Endothelial cell of umbilical vein (primary cell): ENCODE measurements around the gene PNPLA6.

Experiments used
- CTCF ChIP-seq, 2 donors: IDR thresholded peaks; 1 replicate in 1 of 2; 2 replicates in 1 of 2; pipeline ENCODE4 v1.5.1; 2011; ENCODE audit warnings: low read length in 2 of 2, mild to moderate bottlenecking in 2 of 2, moderate library complexity in 2 of 2, control low read depth in 1 of 2, inconsistent platforms in 1 of 2, low read depth in 1 of 2; ENCODE audit not compliant: insufficient read depth in 1 of 2; ENCODE audit errors: extremely low read depth in 1 of 2
- EZH2 ChIP-seq: IDR thresholded peaks from 2 replicates; pipeline ENCODE4 v1.6.1; 2012; ENCODE audit warnings: borderline replicate concordance, low read depth, mild to moderate bottlenecking, moderate library complexity, low read length, inconsistent platforms; ENCODE audit not compliant: severe bottlenecking
- MAX ChIP-seq: IDR thresholded peaks from 2 replicates; pipeline ENCODE4 v1.6.1; 2011; ENCODE audit not compliant: insufficient read depth, insufficient read length
- MYC ChIP-seq: IDR thresholded peaks from one replicate; pipeline ENCODE4 v1.6.1; 2011; ENCODE audit warnings: mild to moderate bottlenecking, low read depth, low read length
- POLR2A ChIP-seq: IDR thresholded peaks from 2 replicates; pipeline ENCODE4 v1.6.1; 2012; ENCODE audit warnings: low read depth, mild to moderate bottlenecking, control low read depth, low read length
- POLR2AphosphoS5 ChIP-seq: IDR thresholded peaks from 2 replicates; pipeline ENCODE4 v1.6.1; 2012; ENCODE audit warnings: low read depth, mild to moderate bottlenecking, control low read depth, low read length, moderate library complexity; ENCODE audit not compliant: insufficient read depth

- no peak for TF ChIP-seq POLR2A
- TF ChIP-seq CTCF (IDR thresholded peaks at IDR 0.05; ENCODE audit: extremely low read depth in 1 of 2, insufficient read depth in 1 of 2, low read depth in 1 of 2, low read length in 2 of 2): no peak
- no peak for TF ChIP-seq MAX
- TF ChIP-seq POLR2AphosphoS5: no peak
- TF ChIP-seq EZH2: no peak
- no peak for TF ChIP-seq MYC
These were observed 18.6 kb upstream of the PNPLA6 start for GRCh38 chr19:7516878-7517277.
